HEK293 (cell line): ENCODE measurements around the gene BAHD1.

Experiments
- GLI2 ChIP-seq: fragments of 450-650 bp; formaldehyde crosslinking; IDR thresholded peaks from 2 replicates; pipeline ENCODE4; 2017; ENCODE audit warnings: missing biosample characterization, missing genetic modification characterization, low read depth, borderline replicate concordance
- GLI4 ChIP-seq: fragments of 450-650 bp; formaldehyde crosslinking; IDR thresholded peaks from 2 replicates; pipeline ENCODE4 v1.5.1; 2016; ENCODE audit warnings: missing biosample characterization, missing genetic modification characterization
- KLF17 ChIP-seq: fragments of 450-650 bp; formaldehyde crosslinking; IDR thresholded peaks from 2 replicates; pipeline ENCODE4 v1.5.1; 2016; ENCODE audit warnings: missing biosample characterization, missing genetic modification characterization
- PRDM10 ChIP-seq: fragments of 450-650 bp; formaldehyde crosslinking; IDR thresholded peaks from 2 replicates; pipeline ENCODE4 v1.5.1; 2016; ENCODE audit warnings: missing biosample characterization, missing genetic modification characterization
- SP7 ChIP-seq: fragments of 450-650 bp; formaldehyde crosslinking; IDR thresholded peaks from 2 replicates; pipeline ENCODE4 v1.5.1; 2016; ENCODE audit warnings: missing biosample characterization, missing genetic modification characterization
- TSHZ1 ChIP-seq: fragments of 450-650 bp; formaldehyde crosslinking; IDR thresholded peaks from 2 replicates; pipeline ENCODE4 v1.5.1; 2016; ENCODE audit warnings: missing biosample characterization, missing genetic modification characterization, borderline replicate concordance
- WT1 ChIP-seq: fragments of 450-650 bp; formaldehyde crosslinking; IDR thresholded peaks from 2 replicates; pipeline ENCODE4 v1.5.1; 2016; ENCODE audit warnings: missing biosample characterization, missing genetic modification characterization
- ZBTB8A ChIP-seq: fragments of 450-650 bp; formaldehyde crosslinking; IDR thresholded peaks from 2 replicates; pipeline ENCODE4 v1.5.1; 2016; ENCODE audit warnings: missing biosample characterization, missing genetic modification characterization
- ZFHX2 ChIP-seq: fragments of 450-650 bp; formaldehyde crosslinking; conservative IDR thresholded peaks from 2 replicates; pipeline ENCODE4 v1.5.1; 2016; ENCODE audit warnings: missing biosample characterization, missing genetic modification characterization
- ZFP3 ChIP-seq: fragments of 450-650 bp; formaldehyde crosslinking; IDR thresholded peaks from 2 replicates; pipeline ENCODE4 v1.5.1; 2016; ENCODE audit warnings: low read depth, missing biosample characterization, missing genetic modification characterization
- ZNF202 ChIP-seq: fragments of 450-650 bp; formaldehyde crosslinking; IDR thresholded peaks from 2 replicates; pipeline ENCODE4 v1.5.1; 2016; ENCODE audit warnings: missing biosample characterization, missing genetic modification characterization, borderline replicate concordance
- ZNF248 ChIP-seq: fragments of 450-650 bp; formaldehyde crosslinking; IDR thresholded peaks from 2 replicates; pipeline ENCODE4 v1.5.1; 2017; ENCODE audit warnings: missing biosample characterization, missing genetic modification characterization
- ZNF274 ChIP-seq, 2 experiments: fragments of 200-500 bp in 1 of 2; fragments of 450-650 bp in 1 of 2; sonication (Bioruptor generic) in 1 of 2; formaldehyde crosslinking in 1 of 2; IDR thresholded peaks; 2 replicates each; pipeline versions ENCODE4 v1.5.1 to v1.6.1; 2014 to 2016; ENCODE audit warnings: borderline replicate concordance in 1 of 2, inconsistent platforms in 1 of 2, low read length in 1 of 2, missing biosample characterization in 1 of 2, missing genetic modification characterization in 1 of 2
- ZNF335 ChIP-seq: fragments of 450-650 bp; formaldehyde crosslinking; conservative IDR thresholded peaks from 2 replicates; pipeline ENCODE4 v1.5.1; 2016; ENCODE audit warnings: missing biosample characterization, missing genetic modification characterization
- ZNF514 ChIP-seq: fragments of 450-650 bp; formaldehyde crosslinking; IDR thresholded peaks from 2 replicates; pipeline ENCODE4 v1.5.1; 2016; ENCODE audit warnings: missing biosample characterization, missing genetic modification characterization
- ZNF639 ChIP-seq: fragments of 450-650 bp; formaldehyde crosslinking; IDR thresholded peaks from 2 replicates; pipeline ENCODE4 v1.5.1; 2016; ENCODE audit warnings: missing biosample characterization, missing genetic modification characterization
- ZNF658 ChIP-seq: fragments of 450-650 bp; formaldehyde crosslinking; IDR thresholded peaks from 2 replicates; pipeline ENCODE4; 2016; ENCODE audit warnings: missing biosample characterization, missing genetic modification characterization
- ZSCAN16 ChIP-seq: fragments of 450-650 bp; formaldehyde crosslinking; IDR thresholded peaks from 2 replicates; pipeline ENCODE4 v1.5.1; 2016; ENCODE audit warnings: missing biosample characterization, missing genetic modification characterization
- TF ChIP-seq, protein P1 (sequence below): fragments of 450-650 bp; formaldehyde crosslinking; IDR thresholded peaks from 2 replicates; pipeline ENCODE4 v1.5.1; 2016; ENCODE audit warnings: missing biosample characterization, missing genetic modification characterization, low read depth
- TF ChIP-seq, protein P2 (sequence below): fragments of 450-650 bp; formaldehyde crosslinking; IDR thresholded peaks from 2 replicates; pipeline ENCODE4 v1.5.1; 2016; ENCODE audit warnings: missing biosample characterization, missing genetic modification characterization
- TF ChIP-seq, protein P3 (sequence below): fragments of 450-650 bp; formaldehyde crosslinking; IDR thresholded peaks from 2 replicates; pipeline ENCODE4 v1.5.1; 2017; ENCODE audit warnings: missing biosample characterization, missing genetic modification characterization

The BAHD1 gene

GRCh38 chr15:40441565-40442531 lies 1.1 kb downstream of the BAHD1 start (continued):
- no peak for TF ChIP-seq TSHZ1 (tag by site-specific recombination)
- TF ChIP-seq ZNF248 (tag by site-specific recombination) = no peak
- no peak for TF ChIP-seq GLI2 (tag by site-specific recombination)
- TF ChIP-seq GLI4 (tag by site-specific recombination) = no peak
- TF ChIP-seq ZNF335 (tag by site-specific recombination) = peak; percentile 73
- TF ChIP-seq ZFP3 (tag by site-specific recombination) = no peak
- TF ChIP-seq, protein P1, sequence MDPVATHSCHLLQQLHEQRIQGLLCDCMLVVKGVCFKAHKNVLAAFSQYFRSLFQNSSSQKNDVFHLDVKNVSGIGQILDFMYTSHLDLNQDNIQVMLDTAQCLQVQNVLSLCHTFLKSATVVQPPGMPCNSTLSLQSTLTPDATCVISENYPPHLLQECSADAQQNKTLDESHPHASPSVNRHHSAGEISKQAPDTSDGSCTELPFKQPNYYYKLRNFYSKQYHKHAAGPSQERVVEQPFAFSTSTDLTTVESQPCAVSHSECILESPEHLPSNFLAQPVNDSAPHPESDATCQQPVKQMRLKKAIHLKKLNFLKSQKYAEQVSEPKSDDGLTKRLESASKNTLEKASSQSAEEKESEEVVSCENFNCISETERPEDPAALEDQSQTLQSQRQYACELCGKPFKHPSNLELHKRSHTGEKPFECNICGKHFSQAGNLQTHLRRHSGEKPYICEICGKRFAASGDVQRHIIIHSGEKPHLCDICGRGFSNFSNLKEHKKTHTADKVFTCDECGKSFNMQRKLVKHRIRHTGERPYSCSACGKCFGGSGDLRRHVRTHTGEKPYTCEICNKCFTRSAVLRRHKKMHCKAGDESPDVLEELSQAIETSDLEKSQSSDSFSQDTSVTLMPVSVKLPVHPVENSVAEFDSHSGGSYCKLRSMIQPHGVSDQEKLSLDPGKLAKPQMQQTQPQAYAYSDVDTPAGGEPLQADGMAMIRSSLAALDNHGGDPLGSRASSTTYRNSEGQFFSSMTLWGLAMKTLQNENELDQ (tag by site-specific recombination) = no peak
- no peak for TF ChIP-seq WT1
- no peak for TF ChIP-seq ZNF658 (tag by site-specific recombination)
- TF ChIP-seq, protein P2, sequence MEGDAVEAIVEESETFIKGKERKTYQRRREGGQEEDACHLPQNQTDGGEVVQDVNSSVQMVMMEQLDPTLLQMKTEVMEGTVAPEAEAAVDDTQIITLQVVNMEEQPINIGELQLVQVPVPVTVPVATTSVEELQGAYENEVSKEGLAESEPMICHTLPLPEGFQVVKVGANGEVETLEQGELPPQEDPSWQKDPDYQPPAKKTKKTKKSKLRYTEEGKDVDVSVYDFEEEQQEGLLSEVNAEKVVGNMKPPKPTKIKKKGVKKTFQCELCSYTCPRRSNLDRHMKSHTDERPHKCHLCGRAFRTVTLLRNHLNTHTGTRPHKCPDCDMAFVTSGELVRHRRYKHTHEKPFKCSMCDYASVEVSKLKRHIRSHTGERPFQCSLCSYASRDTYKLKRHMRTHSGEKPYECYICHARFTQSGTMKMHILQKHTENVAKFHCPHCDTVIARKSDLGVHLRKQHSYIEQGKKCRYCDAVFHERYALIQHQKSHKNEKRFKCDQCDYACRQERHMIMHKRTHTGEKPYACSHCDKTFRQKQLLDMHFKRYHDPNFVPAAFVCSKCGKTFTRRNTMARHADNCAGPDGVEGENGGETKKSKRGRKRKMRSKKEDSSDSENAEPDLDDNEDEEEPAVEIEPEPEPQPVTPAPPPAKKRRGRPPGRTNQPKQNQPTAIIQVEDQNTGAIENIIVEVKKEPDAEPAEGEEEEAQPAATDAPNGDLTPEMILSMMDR (tag by site-specific recombination) = peak; percentile 14; the same call in 1 of the 2 replicates
- no peak for TF ChIP-seq ZNF202 (tag by site-specific recombination)
- no peak for TF ChIP-seq PRDM10 (tag by site-specific recombination)
- no peak for TF ChIP-seq SP7 (tag by site-specific recombination)
- no peak for TF ChIP-seq ZNF514 (tag by site-specific recombination)
- no peak for TF ChIP-seq ZNF639
- TF ChIP-seq KLF17 (tag by site-specific recombination) = no peak
- TF ChIP-seq ZBTB8A (tag by site-specific recombination) = peak; percentile 42
- no peak for TF ChIP-seq ZNF274 (IDR thresholded peaks at IDR 0.05; ENCODE audit: low read length)
- no peak for TF ChIP-seq ZNF274 (tag by site-specific recombination; IDR thresholded peaks at IDR 0.05; ENCODE audit: borderline replicate concordance)
- TF ChIP-seq ZSCAN16 (tag by site-specific recombination) = no peak
- TF ChIP-seq, protein P3, sequence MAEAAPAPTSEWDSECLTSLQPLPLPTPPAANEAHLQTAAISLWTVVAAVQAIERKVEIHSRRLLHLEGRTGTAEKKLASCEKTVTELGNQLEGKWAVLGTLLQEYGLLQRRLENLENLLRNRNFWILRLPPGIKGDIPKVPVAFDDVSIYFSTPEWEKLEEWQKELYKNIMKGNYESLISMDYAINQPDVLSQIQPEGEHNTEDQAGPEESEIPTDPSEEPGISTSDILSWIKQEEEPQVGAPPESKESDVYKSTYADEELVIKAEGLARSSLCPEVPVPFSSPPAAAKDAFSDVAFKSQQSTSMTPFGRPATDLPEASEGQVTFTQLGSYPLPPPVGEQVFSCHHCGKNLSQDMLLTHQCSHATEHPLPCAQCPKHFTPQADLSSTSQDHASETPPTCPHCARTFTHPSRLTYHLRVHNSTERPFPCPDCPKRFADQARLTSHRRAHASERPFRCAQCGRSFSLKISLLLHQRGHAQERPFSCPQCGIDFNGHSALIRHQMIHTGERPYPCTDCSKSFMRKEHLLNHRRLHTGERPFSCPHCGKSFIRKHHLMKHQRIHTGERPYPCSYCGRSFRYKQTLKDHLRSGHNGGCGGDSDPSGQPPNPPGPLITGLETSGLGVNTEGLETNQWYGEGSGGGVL (tag by site-specific recombination) = peak; percentile 66
- peak; percentile 57 for TF ChIP-seq ZFHX2
